ENCODE data around the gene CLBA1. TPM values are rescaled to one million over a fixed set of nuclear protein-coding genes. Genes with fewer than 3 reads are reported as not detected.

Gene CLBA1
- total and polyA plus RNA-seq, 9 of the 15 experiments (the other 6 are each of a cell fraction or from before 2014, with no cell fraction given), result 0.04 to 3.9 (median 2.6) TPM

- TF ChIP-seq ZNF318 (IDR thresholded peaks at IDR 0.05; ENCODE audit: borderline replicate concordance in 1 of 2, low read depth in 1 of 2) (no peak), PCBP2 (IDR thresholded peaks at IDR 0.05; ENCODE audit: low read depth, low read length, poor library complexity, severe bottlenecking) (no peak), DPF2 (IDR thresholded peaks at IDR 0.05) (no peak), MNT (conservative IDR thresholded peaks at IDR 0.05) (no peak), ASH1L (IDR thresholded peaks at IDR 0.05; ENCODE audit: borderline replicate concordance, low read depth, partially characterized antibody) (no peak), PTTG1 (tag; IDR thresholded peaks at IDR 0.05; ENCODE audit: low read depth) (no peak), BRF1 (IDR thresholded peaks at IDR 0.05; ENCODE audit: borderline replicate concordance, extremely low read depth, insufficient read length) (no peak), TAF7 (tag; IDR thresholded peaks at IDR 0.05) (no peak), SNIP1 (IDR thresholded peaks at IDR 0.05; ENCODE audit: low read depth) (no peak), KDM1A (IDR thresholded peaks at IDR 0.05) (no peak), MAFK (IDR thresholded peaks at IDR 0.05; ENCODE audit: low read length) (no peak), PRMT5 (CRISPR knock-in tag; IDR thresholded peaks at IDR 0.05) (no peak), ZNF316 (IDR thresholded peaks at IDR 0.05) (no peak), MCM5 (IDR thresholded peaks at IDR 0.05; ENCODE audit: low read depth) (no peak)
Measured at GRCh38 chr14:105042813-105043212, 57.2 kb downstream of the CLBA1 start (continued).

Data from K562 (cell line).